Parathyroid adenoma (tissue), 2 donors: ENCODE results near the gene SSPN.

Experiments
- H2AFZ ChIP-seq: fragments of 300-600 bp; sonication (generic); one replicate; pipeline ENCODE4 v1.7.0; 2017; ENCODE audit warnings: antibody characterized with exemption, mild to moderate bottlenecking
- H3K27ac ChIP-seq: fragments of 300-600 bp; sonication (generic); one replicate; pipeline ENCODE4 v1.7.0; 2017
- H3K27me3 ChIP-seq: fragments of 300-600 bp; sonication (generic); one replicate; pipeline ENCODE4 v1.7.0; 2017; ENCODE audit warnings: low read length; ENCODE audit not compliant: control insufficient read depth, insufficient read depth
- H3K36me3 ChIP-seq: fragments of 300-600 bp; sonication (generic); one replicate; pipeline ENCODE4 v1.7.0; 2017; ENCODE audit warnings: low read length; ENCODE audit not compliant: control insufficient read depth, insufficient read depth
- H3K4me1 ChIP-seq: fragments of 300-600 bp; sonication (generic); one replicate; pipeline ENCODE4 v1.7.0; 2017; ENCODE audit warnings: control low read depth
- H3K4me2 ChIP-seq: fragments of 300-600 bp; sonication (generic); one replicate; pipeline ENCODE4 v1.7.0; 2017; ENCODE audit warnings: low read length
- H3K4me3 ChIP-seq: fragments of 300-600 bp; sonication (generic); one replicate; pipeline ENCODE4 v1.7.0; 2017; ENCODE audit warnings: low read depth, low read length
- H3K79me2 ChIP-seq: fragments of 300-600 bp; sonication (generic); one replicate; pipeline ENCODE4 v1.7.0; 2017; ENCODE audit warnings: control low read depth
- H3K9ac ChIP-seq: fragments of 300-600 bp; sonication (generic); one replicate; pipeline ENCODE4 v1.7.0; 2017; ENCODE audit warnings: mild to moderate bottlenecking
- H3K9me3 ChIP-seq: fragments of 300-600 bp; sonication (generic); one replicate; pipeline ENCODE4 v1.7.0; 2017; ENCODE audit warnings: low read length; ENCODE audit not compliant: control insufficient read depth
- CTCF ChIP-seq: fragments of 300-600 bp; sonication (generic); IDR thresholded peaks from one replicate; pipeline ENCODE4 v1.7.0; 2017; ENCODE audit warnings: antibody characterized with exemption, mild to moderate bottlenecking
- donor health status: primary hyperparathyroidism.

The SSPN gene

GRCh38 chr12:26172539-26172938, 22.8 kb upstream of the SSPN start:
- H3K27me3 ChIP-seq = no peaks in the 10 kb centered on the region
- no peak overlapping the region for H3K9ac ChIP-seq
- TF ChIP-seq CTCF = no peak
- H3K36me3 ChIP-seq = no peaks in the 10 kb centered on the region
- H3K4me3 ChIP-seq = no peak overlapping the region
- no peaks in the 10 kb centered on the region for H3K79me2 ChIP-seq
- H3K9me3 ChIP-seq = no peaks in the 10 kb centered on the region
- H3K4me1 ChIP-seq = no peaks in the 10 kb centered on the region
- H3K27ac ChIP-seq = no peak overlapping the region
- no peak overlapping the region for H3K4me2 ChIP-seq
- no peak overlapping the region for H2AFZ ChIP-seq

DNA sequence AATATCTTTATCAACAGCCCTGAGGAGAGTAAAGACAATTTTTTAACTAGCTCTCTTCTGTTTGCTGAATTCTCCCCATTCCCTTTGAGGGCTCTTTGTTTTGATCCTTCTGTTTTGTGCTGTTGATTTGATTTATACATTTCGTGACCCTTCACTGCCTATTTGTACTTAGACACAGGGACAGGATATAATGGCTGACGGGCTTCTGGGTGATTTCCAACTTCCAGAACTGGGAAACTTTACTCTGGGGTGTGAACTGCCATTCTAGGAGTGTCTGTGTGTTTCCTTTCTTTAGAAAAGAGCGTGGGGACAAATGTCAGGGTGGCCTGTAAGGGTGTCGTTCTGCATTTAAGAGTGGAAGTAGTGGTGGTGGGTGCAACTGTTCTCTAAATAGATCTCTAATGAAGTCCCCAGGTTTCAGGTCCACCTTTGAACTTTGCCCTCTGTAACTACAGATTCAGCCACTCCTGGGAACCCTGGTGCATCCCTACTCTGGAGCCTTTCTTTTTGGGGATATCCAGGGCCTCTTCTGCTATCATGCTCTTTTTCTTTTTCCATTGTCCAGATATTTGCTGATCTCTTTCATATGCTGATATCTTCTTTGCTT, 22.3 kb upstream of the SSPN start:
- Histone ChIP-seq H3K27me3 (no peaks in the 10 kb centered on the region), H3K36me3 (no peaks in the 10 kb centered on the region), H2AFZ (no peak overlapping the region), H3K9me3 (no peaks in the 10 kb centered on the region), H3K9ac (no peak overlapping the region), H3K27ac (no peak overlapping the region), H3K4me2 (no peak overlapping the region), H3K4me3 (no peak overlapping the region), H3K4me1 (no peaks in the 10 kb centered on the region), H3K79me2 (no peaks in the 10 kb centered on the region)
- no peak for TF ChIP-seq CTCF

DNA sequence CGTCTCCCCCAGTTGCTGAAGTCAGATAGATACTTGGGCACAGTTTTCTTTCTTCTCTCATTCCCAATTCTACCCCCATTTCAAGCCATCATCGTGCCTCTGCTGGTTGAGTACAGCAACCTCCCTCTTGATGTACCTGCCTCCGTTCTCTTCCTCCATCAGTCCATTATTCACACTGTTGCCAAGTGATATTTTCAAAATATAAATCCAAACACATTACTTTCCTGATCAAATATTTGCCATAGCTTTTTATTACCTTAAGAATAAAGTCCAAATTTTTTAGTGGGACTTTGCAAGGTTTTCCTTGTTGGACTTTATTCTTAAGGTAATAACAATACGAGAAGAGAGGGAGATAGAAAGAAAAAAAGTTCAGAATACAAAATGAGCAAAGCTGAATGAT, 18.6 kb upstream of the SSPN start:
- Histone ChIP-seq H3K4me3 (no peak overlapping the region), H3K4me1 (no peaks in the 10 kb centered on the region), H3K79me2 (no peaks in the 10 kb centered on the region), H2AFZ (no peak overlapping the region), H3K27me3 (no peaks in the 10 kb centered on the region), H3K4me2 (no peak overlapping the region), H3K9ac (no peak overlapping the region), H3K9me3 (no peaks in the 10 kb centered on the region), H3K36me3 (no peaks in the 10 kb centered on the region), H3K27ac (no peak overlapping the region)
- TF ChIP-seq CTCF = no peak

DNA sequence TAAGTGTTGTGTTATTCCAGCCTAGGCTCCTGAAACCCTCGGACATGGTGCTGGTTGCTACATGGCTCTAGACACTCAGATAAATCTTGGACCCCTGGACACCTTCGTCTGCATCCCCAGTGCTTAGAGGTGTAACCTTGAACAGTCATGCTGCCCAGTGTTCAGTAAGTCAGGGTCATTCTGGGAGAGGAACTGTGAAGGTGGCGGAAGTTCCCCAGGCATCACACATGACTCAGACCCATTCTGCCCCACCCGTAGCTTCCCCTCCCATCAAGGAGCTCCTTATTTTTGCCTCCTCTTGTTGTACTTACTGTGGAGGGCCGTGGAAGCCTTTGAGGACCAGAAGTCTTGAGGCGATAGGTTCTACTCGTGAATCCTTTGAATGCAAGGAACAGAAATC, 18.1 kb upstream of the SSPN start:
- Histone ChIP-seq H2AFZ (no peak overlapping the region), H3K27ac (no peak overlapping the region), H3K9ac (no peak overlapping the region), H3K9me3 (no peaks in the 10 kb centered on the region), H3K4me2 (no peak overlapping the region), H3K4me1 (no peaks in the 10 kb centered on the region), H3K36me3 (no peaks in the 10 kb centered on the region), H3K79me2 (no peaks in the 10 kb centered on the region), H3K4me3 (no peak overlapping the region), H3K27me3 (no peaks in the 10 kb centered on the region)
- no peak for TF ChIP-seq CTCF

DNA sequence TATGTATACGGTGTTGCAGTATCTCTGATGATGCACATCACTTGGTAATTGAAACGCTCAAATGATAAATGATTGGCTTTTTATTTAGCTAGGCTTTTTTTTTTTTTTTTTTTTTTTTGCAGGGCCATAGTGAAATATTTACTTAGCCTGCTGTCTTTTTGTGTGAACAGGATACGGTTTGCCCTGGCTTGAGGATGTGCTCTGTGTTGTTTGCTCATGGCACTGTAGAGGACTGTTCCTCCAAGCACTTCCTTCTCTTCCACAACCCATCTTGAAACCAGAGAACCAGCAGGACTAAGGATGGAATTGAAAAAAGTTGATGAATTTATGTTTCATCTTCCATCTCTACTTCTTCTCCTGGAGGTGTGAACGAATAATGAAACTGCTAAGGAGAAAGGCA, 15.5 kb upstream of the SSPN start:
- H3K9me3 ChIP-seq = no peaks in the 10 kb centered on the region
- H3K4me2 ChIP-seq = no peak overlapping the region
- no peak overlapping the region for H3K9ac ChIP-seq
- H3K27me3 ChIP-seq = no peaks in the 10 kb centered on the region
- no peaks in the 10 kb centered on the region for H3K79me2 ChIP-seq
- no peak overlapping the region for H2AFZ ChIP-seq
- no peak overlapping the region for H3K27ac ChIP-seq
- H3K36me3 ChIP-seq = no peaks in the 10 kb centered on the region
- TF ChIP-seq CTCF = no peak
- no peaks in the 10 kb centered on the region for H3K4me1 ChIP-seq
- H3K4me3 ChIP-seq = no peak overlapping the region
